Prostate gland (tissue), 2 donors: ENCODE data around the gene CYP4F8. TPM values are rescaled to one million over a fixed set of nuclear protein-coding genes. Genes with fewer than 3 reads are reported as not detected.

ENCODE experiments used
- DNase-seq: peaks from one replicate; pipeline ENCODE4 v3.0.0-alpha.2; 2019; ENCODE audit warnings: low spot score
- H3K27ac ChIP-seq, 2 donors: fragments of 200-600 bp; sonication (generic); 2 replicates each; pipeline ENCODE4 v1.5.1; 2017 to 2019
- H3K27me3 ChIP-seq: fragments of 200-600 bp; sonication (generic); replicated peaks from 2 replicates; pipeline ENCODE4 v1.5.1; 2019; ENCODE audit not compliant: insufficient read depth
- H3K36me3 ChIP-seq, 2 donors: fragments of 200-600 bp; sonication (generic); 1 replicate in 1 of 2; 2 replicates in 1 of 2; pipeline versions ENCODE4 v1.5.1 to v1.8.1; 2017 to 2019
- H3K4me1 ChIP-seq: fragments of 200-600 bp; sonication (generic); replicated peaks from 2 replicates; pipeline ENCODE4 v1.5.1; 2019
- H3K4me3 ChIP-seq, 2 donors: fragments of 200-600 bp; sonication (generic); 2 replicates each; pipeline ENCODE4 v1.5.1; 2017 to 2019
- H3K9me3 ChIP-seq: fragments of 200-600 bp; sonication (generic); 2 replicates; pipeline ENCODE4 v1.5.1; 2017
- POLR2A ChIP-seq: fragments of 450-650 bp; IDR thresholded peaks from one replicate; pipeline ENCODE4 v1.6.1; 2016; ENCODE audit warnings: antibody characterized with exemption, mild to moderate bottlenecking
- POLR2AphosphoS5 ChIP-seq: sonication (generic); formaldehyde crosslinking; IDR thresholded peaks from one replicate; pipeline ENCODE4 v1.6.1; 2017; ENCODE audit warnings: antibody characterized with exemption
- WGBS: methylation state at CpG from one replicate; pipeline ENCODE4 v1.1.5; 2018; 5-methylcytosine and 5-hydroxymethylcytosine counted together
- intact Hi-C: fragments of 100-400 bp; cut with DNase I; formaldehyde crosslinking; loops from one replicate; pipeline ENCODE4 v1.14.2; 2022
- total RNA-seq, 2 donors: library from RNA; depleted of rRNA; stranded (reverse); fragments of >200 nt; gene quantifications; one replicate each; pipeline ENCODE4 v1.1.0, GENCODE V29; 2016
- TF ChIP-seq, protein P1 (sequence below), 4 experiments: fragments of 200-600 bp in 2 of 4; fragments of 450-650 bp in 2 of 4; sonication (generic) in 2 of 4; IDR thresholded peaks; 1 replicate in 3 of 4; 2 replicates in 1 of 4; pipeline ENCODE4 v1.5.1; 2016 to 2019; ENCODE audit warnings: antibody characterized with exemption in 4 of 4, mild to moderate bottlenecking in 2 of 4, moderate library complexity in 2 of 4

Gene CYP4F8
- total RNA-seq, 2 donors from 2014 or later = 14.9 to 67.3 TPM

DNA sequence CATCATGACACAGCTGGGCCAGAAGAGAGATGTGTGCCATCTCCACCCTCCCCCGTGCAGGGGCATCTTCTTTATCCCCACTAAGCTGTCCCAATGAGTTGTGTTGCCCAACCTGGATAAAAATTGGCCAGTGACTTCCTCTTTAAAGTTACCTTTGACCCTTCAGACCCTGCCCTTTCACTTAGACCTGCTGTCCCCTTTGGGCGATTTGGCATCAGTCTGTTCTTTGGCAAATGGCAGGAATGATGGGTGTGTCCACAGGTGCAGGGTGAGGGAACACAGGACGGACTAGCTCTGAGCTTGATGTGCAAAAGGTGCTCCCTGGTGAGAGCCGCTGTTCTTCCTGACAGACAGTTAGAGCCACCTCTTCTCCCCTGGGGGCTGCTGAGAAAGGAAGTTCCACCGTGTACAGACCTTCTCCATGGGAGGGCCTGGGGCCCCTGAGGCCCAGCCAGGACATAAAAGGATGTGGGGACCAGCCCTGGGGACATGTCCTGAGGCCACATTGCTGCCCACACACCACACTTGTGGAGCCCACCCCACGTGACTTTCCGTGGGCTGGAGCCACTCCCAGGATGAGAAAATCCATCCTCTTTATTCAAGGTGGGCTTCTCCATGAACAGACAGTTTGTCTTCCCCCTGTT lies 1.7 kb downstream of the CYP4F8 start:
- DNase-seq = no peak
- Histone ChIP-seq H3K4me1 (no peaks in the 10 kb centered on the region), H3K27me3 (no peaks in the 10 kb centered on the region), H3K4me3 (no peak overlapping the region), H3K36me3 (no peaks in the 10 kb centered on the region), H3K27ac (no peak overlapping the region), H3K9me3 (no peaks in the 10 kb centered on the region)
- 35% methylated on average over 7 of the region's 7 CpGs for WGBS
- intact Hi-C loops = no loop called here
- TF ChIP-seq POLR2AphosphoS5 = no peak
- TF ChIP-seq, protein P1, sequence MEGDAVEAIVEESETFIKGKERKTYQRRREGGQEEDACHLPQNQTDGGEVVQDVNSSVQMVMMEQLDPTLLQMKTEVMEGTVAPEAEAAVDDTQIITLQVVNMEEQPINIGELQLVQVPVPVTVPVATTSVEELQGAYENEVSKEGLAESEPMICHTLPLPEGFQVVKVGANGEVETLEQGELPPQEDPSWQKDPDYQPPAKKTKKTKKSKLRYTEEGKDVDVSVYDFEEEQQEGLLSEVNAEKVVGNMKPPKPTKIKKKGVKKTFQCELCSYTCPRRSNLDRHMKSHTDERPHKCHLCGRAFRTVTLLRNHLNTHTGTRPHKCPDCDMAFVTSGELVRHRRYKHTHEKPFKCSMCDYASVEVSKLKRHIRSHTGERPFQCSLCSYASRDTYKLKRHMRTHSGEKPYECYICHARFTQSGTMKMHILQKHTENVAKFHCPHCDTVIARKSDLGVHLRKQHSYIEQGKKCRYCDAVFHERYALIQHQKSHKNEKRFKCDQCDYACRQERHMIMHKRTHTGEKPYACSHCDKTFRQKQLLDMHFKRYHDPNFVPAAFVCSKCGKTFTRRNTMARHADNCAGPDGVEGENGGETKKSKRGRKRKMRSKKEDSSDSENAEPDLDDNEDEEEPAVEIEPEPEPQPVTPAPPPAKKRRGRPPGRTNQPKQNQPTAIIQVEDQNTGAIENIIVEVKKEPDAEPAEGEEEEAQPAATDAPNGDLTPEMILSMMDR (IDR thresholded peaks at IDR 0.05) = no peak

DNA sequence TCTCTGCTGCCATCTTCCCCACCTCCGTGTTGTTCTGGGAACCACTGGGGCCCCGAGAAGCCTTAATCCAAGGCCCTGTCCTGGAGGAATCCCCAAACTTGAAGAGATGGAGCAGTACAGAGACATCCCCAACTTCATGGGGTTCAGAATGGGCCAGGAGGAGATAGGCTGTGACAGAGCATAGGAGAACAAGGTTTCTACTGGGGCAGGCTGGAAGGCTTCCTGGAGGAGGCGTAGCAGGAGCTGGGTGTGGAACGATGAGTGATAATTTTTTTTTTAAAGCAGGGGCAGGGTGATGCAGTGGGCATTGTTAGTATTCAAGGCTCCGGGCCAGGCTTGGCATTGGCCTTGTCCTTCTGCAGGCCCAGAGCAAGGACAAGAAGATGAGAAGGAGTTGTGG lies 3.3 kb downstream of the CYP4F8 start:
- no peak overlapping the region for H3K4me3 ChIP-seq
- H3K27ac ChIP-seq = no peak overlapping the region
- H3K36me3 ChIP-seq = no peaks in the 10 kb centered on the region
- no peaks in the 10 kb centered on the region for H3K9me3 ChIP-seq
- H3K4me1 ChIP-seq = no peaks in the 10 kb centered on the region
- WGBS = 71% methylated on average over 4 of the region's 5 CpGs
- intact Hi-C loops = no loop called here
- DNase-seq = no peak
- no peaks in the 10 kb centered on the region for H3K27me3 ChIP-seq
- TF ChIP-seq POLR2AphosphoS5 = no peak
- TF ChIP-seq, protein P1 (IDR thresholded peaks at IDR 0.05) = no peak

DNA sequence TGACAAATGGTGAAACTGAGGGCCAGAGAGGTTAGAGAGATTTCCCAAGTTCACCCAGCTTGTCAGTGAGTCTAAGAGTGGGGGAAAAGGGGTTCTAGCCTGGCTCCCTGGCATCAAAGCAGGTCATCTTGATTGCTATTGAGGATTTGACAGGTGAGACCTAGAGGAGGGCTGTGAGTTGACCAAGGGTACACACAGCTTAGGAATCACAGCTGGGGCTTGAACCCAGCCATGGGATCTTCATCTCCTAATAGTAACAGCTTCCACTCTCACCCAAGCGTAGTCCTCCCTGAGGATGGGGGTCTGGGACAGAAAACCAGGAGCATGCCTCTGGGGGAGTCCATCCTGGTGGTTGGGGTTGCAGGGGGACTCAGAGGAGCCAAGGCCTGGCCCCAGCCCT lies 6.8 kb downstream of the CYP4F8 start:
- TF ChIP-seq, protein P1 (IDR thresholded peaks at IDR 0.05) = no peak
- TF ChIP-seq POLR2A (no peak), POLR2AphosphoS5 (no peak)
- intact Hi-C loops = loop anchor here (10.0 kb wide), 1 partner anchor 413 kb away; no protein-coding TSS in a partner anchor
- H3K4me1 ChIP-seq = no peaks in the 10 kb centered on the region
- no peaks in the 10 kb centered on the region for H3K36me3 ChIP-seq
- 45% methylated on average over 1 of the region's 1 CpG for WGBS
- H3K27me3 ChIP-seq = no peaks in the 10 kb centered on the region
- no peak for DNase-seq
- H3K4me3 ChIP-seq = no peak overlapping the region
- no peaks in the 10 kb centered on the region for H3K9me3 ChIP-seq
- no peak overlapping the region for H3K27ac ChIP-seq

DNA sequence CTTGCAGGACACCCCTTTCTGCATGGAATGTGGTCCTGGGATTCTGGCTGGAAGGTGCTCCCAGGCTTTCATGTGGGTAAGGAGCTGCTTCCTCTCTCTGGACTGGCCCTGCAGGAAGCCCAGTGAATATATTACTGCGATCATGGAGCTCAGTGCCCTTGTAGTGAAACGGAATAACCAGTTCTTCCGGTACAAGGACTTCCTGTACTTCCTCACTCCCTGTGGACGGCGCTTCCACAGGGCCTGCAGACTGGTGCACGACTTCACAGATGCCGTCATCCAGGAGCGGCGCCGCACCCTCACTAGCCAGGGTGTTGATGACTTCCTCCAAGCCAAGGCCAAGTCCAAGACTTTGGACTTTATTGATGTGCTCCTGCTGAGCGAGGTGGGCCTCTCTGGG lies 8.0 kb downstream of the CYP4F8 start:
- WGBS = 47% methylated on average over 11 of the region's 11 CpGs
- intact Hi-C loops = loop anchor here (10.0 kb wide), 1 partner anchor 412 kb away; no protein-coding TSS in a partner anchor
- Histone ChIP-seq H3K4me3 (no peak overlapping the region), H3K9me3 (no peaks in the 10 kb centered on the region), H3K27me3 (no peaks in the 10 kb centered on the region), H3K36me3 (no peaks in the 10 kb centered on the region), H3K27ac (no peak overlapping the region), H3K4me1 (no peaks in the 10 kb centered on the region)
- DNase-seq = no peak
- TF ChIP-seq, protein P1 (IDR thresholded peaks at IDR 0.05) = no peak
- peak; percentile 32 for TF ChIP-seq POLR2AphosphoS5

DNA sequence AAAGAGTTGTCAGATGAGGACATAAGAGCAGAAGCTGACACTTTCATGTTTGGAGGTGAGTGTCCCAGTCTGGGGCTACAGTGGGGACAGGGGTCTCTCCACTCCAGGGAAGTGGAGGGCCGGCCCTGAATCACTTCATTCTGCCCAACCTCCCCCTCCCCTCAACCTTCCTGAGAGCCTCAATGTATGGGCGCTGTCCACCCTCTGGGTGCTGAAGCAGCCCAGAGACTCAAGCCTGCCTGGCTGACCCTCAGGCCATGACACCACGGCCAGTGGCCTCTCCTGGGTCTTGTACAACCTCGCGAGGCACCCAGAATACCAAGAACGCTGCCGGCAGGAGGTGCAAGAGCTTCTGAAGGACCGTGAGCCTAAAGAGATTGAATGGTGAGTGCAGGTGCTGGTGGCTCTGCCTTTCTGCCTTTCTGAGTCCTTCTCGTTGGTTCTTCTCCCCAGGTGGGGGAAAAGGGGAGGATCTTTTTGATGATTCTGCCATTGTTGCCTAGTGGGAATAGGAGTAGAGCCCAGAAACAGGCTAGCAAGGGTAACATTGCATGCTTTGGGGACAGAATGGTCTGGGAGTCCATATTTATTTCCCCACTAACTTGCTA lies 8.8 kb downstream of the CYP4F8 start:
- intact Hi-C loops = loop anchor here (10.0 kb wide), 1 partner anchor 411 kb away; no protein-coding TSS in a partner anchor
- Histone ChIP-seq H3K36me3 (no peaks in the 10 kb centered on the region), H3K4me3 (no peak overlapping the region), H3K27me3 (no peaks in the 10 kb centered on the region), H3K9me3 (no peaks in the 10 kb centered on the region), H3K4me1 (no peaks in the 10 kb centered on the region), H3K27ac (no peak overlapping the region)
- DNase-seq = no peak
- WGBS = 2% methylated on average over 9 of the region's 9 CpGs
- no peak for TF ChIP-seq POLR2A
- TF ChIP-seq, protein P1 (IDR thresholded peaks at IDR 0.05) = no peak
- TF ChIP-seq POLR2AphosphoS5 = no peak
